Breast epithelium (tissue), 4 donors: ENCODE measurements around the gene CPNE7. TPM values are rescaled to one million over a fixed set of nuclear protein-coding genes. Genes with fewer than 3 reads are reported as not detected.

Experiments used
- DNase-seq, 2 donors: peaks; one replicate each; pipeline ENCODE4 v3.0.0-alpha.2; 2019; ENCODE audit warnings: low spot score in 2 of 2
- H3K27ac ChIP-seq, 2 donors: fragments of 200-600 bp; sonication (generic) in 1 of 2; one replicate each; pipeline ENCODE4 v1.5.1; 2016 to 2019; ENCODE audit warnings: mild to moderate bottlenecking in 1 of 2
- H3K27me3 ChIP-seq, 2 donors: fragments of 200-600 bp; sonication (generic) in 1 of 2; one replicate each; pipeline versions ENCODE4 v1.5.1 to v1.6.0; 2017 to 2019; ENCODE audit warnings: control low read depth in 1 of 2, mild to moderate bottlenecking in 1 of 2
- H3K36me3 ChIP-seq: fragments of 200-600 bp; one replicate; pipeline ENCODE4 v1.5.1; 2019
- H3K4me1 ChIP-seq, 2 donors: fragments of 200-600 bp; sonication (generic); one replicate each; pipeline ENCODE4 v1.5.1; 2016 to 2019; ENCODE audit warnings: control low read depth in 1 of 2
- H3K4me3 ChIP-seq, 3 donors: fragments of 200-600 bp; sonication (generic); 1 replicate in 2 of 3; 2 replicates in 1 of 3; pipeline ENCODE4 v1.5.1; 2016 to 2019; ENCODE audit warnings: mild to moderate bottlenecking in 3 of 3, moderate library complexity in 2 of 3
- H3K9me3 ChIP-seq, 2 donors: fragments of 200-600 bp; sonication (generic) in 1 of 2; one replicate each; pipeline ENCODE4 v1.5.1; 2016 to 2019; ENCODE audit warnings: control low read depth in 1 of 2
- CTCF ChIP-seq, 3 donors: fragments of 450-650 bp; IDR thresholded peaks; one replicate each; pipeline ENCODE4 v1.5.1; 2016 to 2017; ENCODE audit warnings: antibody characterized with exemption in 3 of 3, mild to moderate bottlenecking in 3 of 3, moderate library complexity in 3 of 3
- POLR2A ChIP-seq: fragments of 450-650 bp; IDR thresholded peaks from one replicate; pipeline ENCODE4 v1.6.1; 2016; ENCODE audit warnings: antibody characterized with exemption, mild to moderate bottlenecking, moderate library complexity
- POLR2AphosphoS5 ChIP-seq, 3 donors: sonication (generic); formaldehyde crosslinking; IDR thresholded peaks; one replicate each; pipeline ENCODE4 v1.6.1; 2017; ENCODE audit warnings: antibody characterized with exemption in 3 of 3
- intact Hi-C: fragments of 100-400 bp; cut with DNase I; formaldehyde crosslinking; loops from one replicate; pipeline ENCODE4 v1.15.1; 2023; ENCODE audit warnings: low total_unique reads
- total RNA-seq, 3 donors: library from RNA; depleted of rRNA; stranded (reverse); fragments of >200 nt; gene quantifications; one replicate each; pipeline ENCODE4 v1.1.0, GENCODE V29; 2016

The CPNE7 gene
- total RNA-seq: 1 to 10 TPM in 2 of 3 donors, not detected in 1; 1.2 to 4.9 TPM

DNA sequence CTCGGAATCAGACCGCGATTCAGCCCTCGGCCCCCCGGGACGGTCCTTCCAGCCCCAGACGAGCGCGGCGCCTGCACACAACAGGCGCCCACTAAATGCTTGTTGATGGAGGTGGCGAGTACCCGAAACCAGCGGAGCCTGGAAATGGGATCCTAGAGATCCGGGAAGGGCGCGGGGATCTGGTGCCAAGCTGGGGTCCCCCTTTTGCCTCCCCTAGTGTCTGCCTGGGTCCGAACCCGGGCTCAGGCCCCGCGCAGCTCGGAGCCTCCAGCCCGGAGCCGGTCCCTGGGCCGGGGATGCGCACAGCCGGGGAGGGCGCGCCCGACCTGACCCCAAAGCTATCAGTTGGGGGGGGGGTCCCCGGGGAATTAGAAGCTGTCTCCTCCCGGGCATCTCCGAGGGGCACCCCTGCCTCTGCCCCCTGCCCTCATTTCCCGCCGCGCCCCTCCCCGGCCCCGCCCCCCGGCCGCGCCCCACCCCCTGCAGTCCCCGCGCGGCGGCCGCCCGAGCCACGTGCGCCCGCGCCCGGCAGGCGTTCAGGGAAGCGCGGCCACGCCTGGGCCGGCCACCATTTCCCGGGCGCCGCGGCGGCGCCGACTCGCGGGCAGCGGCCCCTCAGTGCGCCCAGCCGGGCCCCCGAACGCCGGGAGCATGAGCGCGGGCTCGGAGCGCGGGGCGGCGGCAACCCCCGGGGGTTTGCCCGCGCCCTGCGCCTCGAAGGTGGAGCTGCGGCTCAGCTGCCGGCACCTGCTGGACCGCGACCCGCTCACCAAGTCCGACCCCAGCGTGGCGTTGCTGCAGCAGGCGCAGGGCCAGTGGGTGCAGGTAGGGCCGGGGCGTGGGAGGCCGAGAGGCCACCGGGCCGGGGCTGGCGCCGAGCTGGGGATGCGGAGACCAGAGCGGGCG, at the start of gene CPNE7:
TSS of gene CPNE7 (plus strand) at position 512 of the 906 bp plus-strand sequence. CDS start at position 652, 140 bp downstream.
- Histone ChIP-seq H3K4me3 (peak within 1 kb of the TSS; percentile 6 to 65 (median 41)), H3K27ac (no peak within 1 kb of the TSS), H3K4me1 (peaks cover 8 to 12% of the 10 kb centered on the region in 2 donors), H3K27me3 (peaks cover 13 to 43% of the 10 kb centered on the region in 2 donors), H3K9me3 (no peaks in the 10 kb centered on the region), H3K36me3 (no peaks in the 10 kb centered on the region)
- intact Hi-C loops: no loop called here
- no peak for DNase-seq
- TF ChIP-seq POLR2AphosphoS5 (IDR thresholded peaks at IDR 0.05) (no peak), POLR2A (no peak), CTCF (IDR thresholded peaks at IDR 0.05) (no peak)

- no peak for TF ChIP-seq POLR2A
- TF ChIP-seq POLR2AphosphoS5 (IDR thresholded peaks at IDR 0.05): no peak
- TF ChIP-seq CTCF (IDR thresholded peaks at IDR 0.05): no peak
- no peak overlapping the region for H3K27ac ChIP-seq
- H3K4me3 ChIP-seq: no peak overlapping the region
- H3K36me3 ChIP-seq: peaks cover 6% of the 10 kb centered on the region
- intact Hi-C loops: no loop called here
- no peak for DNase-seq
- H3K27me3 ChIP-seq: no peaks in the 10 kb centered on the region
- no peaks in the 10 kb centered on the region for H3K9me3 ChIP-seq
- no peaks in the 10 kb centered on the region for H3K4me1 ChIP-seq
Observed at GRCh38 chr16:89529097-89529496, 46.5 kb upstream of the CPNE7 start.

GRCh38 chr16:89530401-89531381, 44.9 kb upstream of the CPNE7 start:
- no peak for DNase-seq
- no peak for TF ChIP-seq POLR2A
- TF ChIP-seq CTCF (IDR thresholded peaks at IDR 0.05): no peak
- TF ChIP-seq POLR2AphosphoS5 (IDR thresholded peaks at IDR 0.05): no peak
- Histone ChIP-seq H3K27ac (no peak overlapping the region), H3K27me3 (no peaks in the 10 kb centered on the region), H3K4me1 (no peaks in the 10 kb centered on the region), H3K9me3 (no peaks in the 10 kb centered on the region), H3K4me3 (no peak overlapping the region), H3K36me3 (peaks cover under 1% of the 10 kb centered on the region)
- intact Hi-C loops: no loop called here

GRCh38 chr16:89531821-89532526, 43.6 kb upstream of the CPNE7 start:
- TF ChIP-seq POLR2AphosphoS5 (IDR thresholded peaks at IDR 0.05) (no peak), CTCF (IDR thresholded peaks at IDR 0.05) (no peak), POLR2A (no peak)
- Histone ChIP-seq H3K36me3 (no peaks in the 10 kb centered on the region), H3K27ac (peak overlapping the region in 1 of 2 donors; percentile 20), H3K4me3 (no peak overlapping the region), H3K9me3 (no peaks in the 10 kb centered on the region), H3K4me1 (no peaks in the 10 kb centered on the region), H3K27me3 (no peaks in the 10 kb centered on the region)
- DNase-seq: no peak
- intact Hi-C loops: no loop called here
